ENCODE results near the gene DAPK2. TPM values are rescaled to one million over a fixed set of nuclear protein-coding genes. Genes with fewer than 3 reads are reported as not detected.
A peak's percentile ranks its signal among the peaks of the same experiment; 100 is the strongest.

The DAPK2 gene
- total and polyA plus RNA-seq, 9 donors: 0.77 to 6.2 (median 2.0) TPM

- peaks cover 12% of the 10 kb centered on the region for H3K4me1 ChIP-seq (ENCODE audit: insufficient read depth)
- no peak for TF ChIP-seq EP300 (IDR thresholded peaks at IDR 0.05)
- TF ChIP-seq POLR2A (IDR thresholded peaks at IDR 0.05): no peak
- TF ChIP-seq CTCF (IDR thresholded peaks at IDR 0.05): no peak
- H3K4me3 ChIP-seq: no peak overlapping the region
- 78 to 96% (median 96%) methylated on average over 6 of the region's 6 CpGs for WGBS, 3 donors
- no peaks in the 10 kb centered on the region for H3K36me3 ChIP-seq
- no peak overlapping the region for H3K27ac ChIP-seq
- no peaks in the 10 kb centered on the region for H3K27me3 ChIP-seq
- no peaks in the 10 kb centered on the region for H3K9me3 ChIP-seq
- intact Hi-C loops (cut with DNase I): loop anchor here in 1 of 4 donors (10.0 kb wide), 1 partner anchor 130 kb away; no protein-coding TSS in a partner anchor
- peak in 1 of 5 donors; percentile 16 for DNase-seq
Observed at GRCh38 chr15:63895194-63895593, 151.1 kb downstream of the DAPK2 start.

GRCh38 chr15:63894662-63894949 lies 151.7 kb downstream of the DAPK2 start:
- 91 to 93% (median 93%) methylated on average over 6 of the region's 6 CpGs for WGBS, 3 donors
- no peak for TF ChIP-seq POLR2A (IDR thresholded peaks at IDR 0.05)
- TF ChIP-seq CTCF (IDR thresholded peaks at IDR 0.05): no peak
- no peak for TF ChIP-seq EP300 (IDR thresholded peaks at IDR 0.05)
- intact Hi-C loops (cut with DNase I): loop anchor here in 2 of 4 donors (5.0 to 10.0 kb wide), 2 partner anchors 130 to 142 kb away; no protein-coding TSS in a partner anchor
- H3K9me3 ChIP-seq: no peaks in the 10 kb centered on the region
- peaks cover 12% of the 10 kb centered on the region for H3K4me1 ChIP-seq (ENCODE audit: insufficient read depth)
- H3K27me3 ChIP-seq: no peaks in the 10 kb centered on the region
- DNase-seq: peak in 1 of 5 donors; percentile 1
- no peak overlapping the region for H3K4me3 ChIP-seq
- no peak overlapping the region for H3K27ac ChIP-seq
- H3K36me3 ChIP-seq: no peaks in the 10 kb centered on the region

- 87 to 92% (median 90%) methylated on average over 12 of the region's 12 CpGs for WGBS, 3 donors
- intact Hi-C loops (cut with DNase I): loop anchor here in 2 of 4 donors (5.0 to 10.0 kb wide), 2 partner anchors 129 to 142 kb away; no protein-coding TSS in a partner anchor
- DNase-seq: peak in 1 of 5 donors; percentile 15
- H3K27ac ChIP-seq: no peak overlapping the region
- TF ChIP-seq CTCF (IDR thresholded peaks at IDR 0.05) (no peak), EP300 (IDR thresholded peaks at IDR 0.05) (no peak), POLR2A (IDR thresholded peaks at IDR 0.05) (no peak)
- H3K27me3 ChIP-seq: no peaks in the 10 kb centered on the region
- peaks cover 12% of the 10 kb centered on the region for H3K4me1 ChIP-seq (ENCODE audit: insufficient read depth)
- no peak overlapping the region for H3K4me3 ChIP-seq
- H3K36me3 ChIP-seq: no peaks in the 10 kb centered on the region
- no peaks in the 10 kb centered on the region for H3K9me3 ChIP-seq
Observed at GRCh38 chr15:63893866-63894661, 152.2 kb downstream of the DAPK2 start.

GRCh38 chr15:63892794-63893441 lies 153.4 kb downstream of the DAPK2 start:
- no peak overlapping the region for H3K4me3 ChIP-seq
- H3K27ac ChIP-seq: no peak overlapping the region
- no peaks in the 10 kb centered on the region for H3K36me3 ChIP-seq
- H3K27me3 ChIP-seq: no peaks in the 10 kb centered on the region
- DNase-seq: no peak
- TF ChIP-seq POLR2A (IDR thresholded peaks at IDR 0.05) (no peak), CTCF (IDR thresholded peaks at IDR 0.05) (no peak), EP300 (IDR thresholded peaks at IDR 0.05) (no peak)
- H3K4me1 ChIP-seq (ENCODE audit: insufficient read depth): peaks cover 12% of the 10 kb centered on the region
- WGBS, 3 donors: 88 to 91% (median 88%) methylated on average over 11 of the region's 11 CpGs
- H3K9me3 ChIP-seq: no peaks in the 10 kb centered on the region
- intact Hi-C loops (cut with DNase I): loop anchor here in 2 of 4 donors (5.0 to 10.0 kb wide), 2 partner anchors 128 to 141 kb away; no protein-coding TSS in a partner anchor
